Lower leg skin (tissue), 3 donors: ENCODE results near the gene EXOC6.

Source experiments
- POLR2A ChIP-seq, 2 donors: fragments of 450-650 bp; IDR thresholded peaks; one replicate each; pipeline ENCODE4 v1.6.1; 2016 to 2017; ENCODE audit warnings: antibody characterized with exemption in 2 of 2, mild to moderate bottlenecking in 1 of 2, moderate library complexity in 1 of 2
- TF ChIP-seq, protein P1 (sequence below), 3 donors: fragments of 450-650 bp; IDR thresholded peaks; one replicate each; pipeline ENCODE4 v1.5.1; 2016; ENCODE audit warnings: antibody characterized with exemption in 3 of 3, mild to moderate bottlenecking in 3 of 3, moderate library complexity in 2 of 3

DNA sequence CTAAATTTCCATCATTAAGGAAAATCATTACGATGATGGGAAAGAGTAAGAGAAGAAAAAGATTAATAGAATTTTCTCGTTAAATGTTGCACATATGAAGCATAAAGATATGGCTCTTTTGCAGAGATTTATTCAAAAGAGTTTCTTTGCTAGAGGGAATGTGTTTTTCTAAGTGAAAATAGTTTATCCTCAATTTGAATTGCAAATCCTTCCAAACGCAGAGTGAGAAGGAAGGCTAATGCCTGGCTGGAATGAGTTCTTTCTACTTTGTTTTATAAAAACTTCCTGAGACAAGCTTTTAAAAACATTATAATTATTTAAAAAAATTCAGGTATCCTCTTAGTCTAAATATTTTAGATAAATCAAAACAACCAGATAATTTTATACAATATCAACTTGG lies 239.5 kb downstream of the EXOC6 start:
- TF ChIP-seq POLR2A (IDR thresholded peaks at IDR 0.05), result no peak
- TF ChIP-seq, protein P1, sequence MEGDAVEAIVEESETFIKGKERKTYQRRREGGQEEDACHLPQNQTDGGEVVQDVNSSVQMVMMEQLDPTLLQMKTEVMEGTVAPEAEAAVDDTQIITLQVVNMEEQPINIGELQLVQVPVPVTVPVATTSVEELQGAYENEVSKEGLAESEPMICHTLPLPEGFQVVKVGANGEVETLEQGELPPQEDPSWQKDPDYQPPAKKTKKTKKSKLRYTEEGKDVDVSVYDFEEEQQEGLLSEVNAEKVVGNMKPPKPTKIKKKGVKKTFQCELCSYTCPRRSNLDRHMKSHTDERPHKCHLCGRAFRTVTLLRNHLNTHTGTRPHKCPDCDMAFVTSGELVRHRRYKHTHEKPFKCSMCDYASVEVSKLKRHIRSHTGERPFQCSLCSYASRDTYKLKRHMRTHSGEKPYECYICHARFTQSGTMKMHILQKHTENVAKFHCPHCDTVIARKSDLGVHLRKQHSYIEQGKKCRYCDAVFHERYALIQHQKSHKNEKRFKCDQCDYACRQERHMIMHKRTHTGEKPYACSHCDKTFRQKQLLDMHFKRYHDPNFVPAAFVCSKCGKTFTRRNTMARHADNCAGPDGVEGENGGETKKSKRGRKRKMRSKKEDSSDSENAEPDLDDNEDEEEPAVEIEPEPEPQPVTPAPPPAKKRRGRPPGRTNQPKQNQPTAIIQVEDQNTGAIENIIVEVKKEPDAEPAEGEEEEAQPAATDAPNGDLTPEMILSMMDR (IDR thresholded peaks at IDR 0.05), result no peak
